DMS 273 treated with DMSO at 0.1 percent for 48 hours (cell line): ENCODE results near the gene TAL1.
A peak's percentile ranks its signal among the peaks of the same experiment; 100 is the strongest.

Experiments used
- DNase-seq: peaks from one replicate; lab custom pipeline; 2025; lab: John Stamatoyannopoulos, UW

The TAL1 gene

GRCh38 chr1:47188791-47189785 is 42.9 kb downstream of the TAL1 start:
- no peak for DNase-seq

- DNase-seq, result no peak
These were observed 44.1 kb downstream of the TAL1 start for GRCh38 chr1:47187926-47188250.

GRCh38 chr1:47187231-47187925 is 44.6 kb downstream of the TAL1 start:
- no peak for DNase-seq

DNA sequence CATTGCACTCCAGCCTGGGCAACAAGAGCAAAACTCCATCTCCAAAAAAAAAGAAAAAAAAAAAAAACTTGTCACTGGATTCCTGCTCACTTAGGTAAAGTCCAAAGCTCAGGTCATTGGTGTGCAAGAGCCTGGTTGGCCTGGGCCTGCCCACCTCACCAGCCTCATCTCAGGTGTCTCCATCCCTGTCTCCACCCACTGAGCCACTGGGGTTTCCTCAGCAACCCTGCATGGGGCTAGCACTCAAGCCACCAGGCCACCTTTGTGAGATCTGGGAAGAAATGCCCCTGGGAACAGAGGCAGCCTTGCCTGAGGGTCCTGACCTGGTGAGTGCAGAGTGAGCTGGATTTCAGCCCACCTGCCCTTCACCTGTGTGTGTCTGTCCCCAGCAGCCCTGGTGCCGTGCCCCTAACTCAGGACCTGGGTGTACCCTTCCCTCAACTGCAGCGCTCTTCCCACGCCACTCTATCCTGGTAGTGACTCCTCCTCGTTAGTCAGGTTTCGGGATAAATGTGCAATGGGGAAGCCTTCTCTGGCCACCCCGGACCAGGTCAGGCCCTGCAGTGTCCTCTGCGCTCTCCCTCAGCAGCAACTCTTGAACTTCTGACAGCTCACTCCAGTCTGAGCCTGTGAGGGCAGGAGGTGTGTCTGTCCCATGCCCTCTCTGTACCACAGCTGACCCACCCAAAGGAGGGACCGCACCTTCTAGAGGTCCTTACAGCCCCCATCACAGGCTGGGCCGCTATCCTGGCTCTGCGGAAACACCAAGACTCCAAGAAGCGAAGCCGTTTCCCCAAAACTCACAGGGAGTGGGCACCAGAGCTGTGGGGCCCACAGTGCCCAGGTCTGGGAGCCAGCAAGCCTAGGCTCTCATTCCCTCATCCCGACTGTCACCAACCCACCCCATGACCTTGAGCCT is 45.5 kb downstream of the TAL1 start:
- DNase-seq, result no peak

DNA sequence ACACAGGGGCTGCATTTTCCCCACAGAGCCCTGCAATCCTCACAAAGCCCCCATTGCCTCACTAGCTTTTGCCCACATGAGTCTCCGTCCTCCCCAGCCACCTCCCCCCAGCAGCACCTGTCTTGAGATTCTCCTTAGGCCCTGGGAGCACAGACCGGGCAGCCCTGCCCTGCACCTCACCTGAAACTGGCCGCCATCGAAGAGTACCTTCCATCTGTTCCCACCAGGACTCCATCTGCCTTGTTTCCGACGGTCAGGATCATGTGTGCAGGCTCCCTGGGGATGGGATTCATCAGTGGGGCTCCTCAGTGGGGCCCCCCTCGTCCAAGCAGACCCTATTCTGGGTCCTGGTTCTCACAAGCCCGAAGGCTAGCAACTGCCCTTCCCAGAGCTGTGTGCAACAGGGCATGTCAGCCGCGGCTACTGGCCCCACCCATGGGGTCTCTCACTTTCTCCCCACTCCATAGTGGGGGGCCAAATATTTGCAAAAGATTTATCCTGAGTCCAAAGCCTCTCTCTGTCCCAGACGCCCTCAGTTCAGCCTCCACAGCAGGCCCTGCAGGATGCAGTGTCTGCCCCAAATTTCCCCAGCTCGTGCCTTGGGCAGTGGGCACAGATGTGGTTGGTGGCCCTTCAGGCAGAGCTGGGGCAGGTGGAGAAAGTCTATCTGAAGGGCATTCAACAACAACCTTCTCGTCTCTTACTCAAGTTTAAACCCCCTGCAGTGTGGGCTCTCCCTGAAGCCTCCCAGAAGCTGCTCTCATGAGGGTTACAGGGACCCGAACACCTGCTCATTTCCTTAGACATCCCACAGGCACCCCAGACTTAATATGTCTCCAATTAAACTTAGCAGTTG is 47.0 kb downstream of the TAL1 start:
- no peak for DNase-seq

DNA sequence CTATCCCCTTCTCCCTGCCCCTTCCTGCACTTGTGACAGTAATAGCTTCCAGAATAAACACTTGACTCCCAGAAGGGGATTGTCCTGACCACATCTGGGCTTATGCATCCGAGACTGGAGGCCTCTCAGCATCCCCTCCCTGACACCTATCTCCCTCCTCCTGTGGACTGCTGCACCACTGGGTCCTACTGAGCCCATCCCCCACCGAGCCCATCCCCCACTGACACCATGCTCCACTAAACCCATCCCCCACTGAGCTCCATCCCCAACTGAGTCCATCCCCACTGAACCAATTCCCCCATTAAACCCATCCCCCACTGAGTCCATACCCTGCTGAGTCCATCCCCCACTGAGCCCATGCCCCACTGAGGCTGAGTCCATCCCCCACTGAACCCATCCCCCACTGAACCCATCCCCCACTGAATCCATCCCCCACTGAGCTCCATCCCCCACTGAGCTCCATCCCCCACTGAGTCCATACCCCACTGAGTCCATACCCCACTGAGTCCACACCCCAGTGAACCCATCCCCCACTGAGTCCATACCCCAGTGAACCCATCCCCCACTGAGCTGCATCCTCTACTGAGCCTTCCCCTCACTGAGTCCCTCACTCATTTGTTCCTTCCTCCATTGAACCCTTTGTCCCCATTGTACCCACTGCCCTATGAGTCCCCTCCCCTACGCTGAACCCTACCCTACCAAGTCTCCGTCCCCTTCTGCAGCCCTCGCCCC is 47.8 kb downstream of the TAL1 start:
- DNase-seq, result no peak

DNA sequence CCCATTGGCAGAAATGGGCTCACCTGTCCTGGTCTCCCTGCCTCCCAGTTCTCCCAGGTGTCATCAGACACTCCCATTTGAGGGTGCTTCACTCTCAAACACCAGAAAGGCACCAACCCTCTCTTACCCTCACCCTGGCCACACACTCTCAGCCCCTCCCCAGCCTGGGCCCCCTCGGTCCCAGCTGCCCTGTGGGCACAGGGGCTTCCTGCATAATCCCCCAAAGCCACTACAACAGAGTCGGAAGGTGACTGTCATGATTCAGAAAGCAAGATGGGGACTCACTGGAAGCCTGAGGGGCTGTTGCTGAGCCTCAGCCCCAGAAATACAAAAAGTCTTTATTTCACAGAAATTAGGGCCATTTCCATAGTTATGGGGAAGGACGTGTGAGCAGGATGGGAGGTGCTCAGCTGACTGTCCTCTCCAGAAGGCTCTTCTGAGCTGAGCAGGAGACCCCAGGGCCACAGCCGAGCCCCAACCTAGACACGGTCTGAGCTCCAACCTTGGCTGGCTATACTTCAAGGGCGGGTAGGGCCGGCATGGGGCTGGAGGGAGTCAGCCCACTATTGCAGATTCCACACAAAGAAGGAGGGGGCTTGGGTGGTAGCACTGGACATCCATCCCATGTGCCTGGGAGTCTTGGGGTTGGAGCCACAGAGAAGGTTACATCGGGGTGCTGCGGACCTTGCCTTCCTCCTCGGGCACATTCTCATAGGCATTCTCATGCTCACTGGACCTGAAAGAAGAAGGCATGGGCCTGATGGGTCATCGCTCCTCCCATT is 48.5 kb downstream of the TAL1 start:
- no peak for DNase-seq

DNA sequence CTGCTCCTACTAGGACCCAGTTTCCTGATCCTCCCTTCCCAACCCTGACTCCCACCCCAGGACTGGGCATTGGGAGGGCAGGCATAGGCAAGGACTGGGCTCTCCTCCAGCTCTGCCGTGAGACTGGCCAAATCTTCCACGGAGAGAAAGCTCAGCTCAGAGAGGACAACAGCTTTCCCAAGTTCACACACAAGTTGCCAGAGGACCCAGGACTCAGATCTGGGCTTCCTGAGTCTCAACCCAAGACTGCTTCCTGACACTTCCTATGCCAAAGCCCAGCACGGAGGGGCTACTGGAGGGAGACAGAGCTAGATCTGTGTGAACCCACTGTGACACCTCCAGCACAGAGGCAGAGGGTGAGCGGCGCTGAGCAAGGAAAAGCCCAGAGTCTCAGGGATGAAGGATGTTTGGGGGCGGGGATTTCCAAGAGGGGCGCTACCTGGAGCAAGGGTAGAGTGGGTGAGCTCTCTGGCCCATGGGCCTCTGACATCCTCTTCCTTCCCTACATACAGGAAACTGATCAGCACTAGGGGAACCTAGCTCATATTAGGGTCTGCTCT is 49.3 kb downstream of the TAL1 start:
- DNase-seq, result no peak

DNA sequence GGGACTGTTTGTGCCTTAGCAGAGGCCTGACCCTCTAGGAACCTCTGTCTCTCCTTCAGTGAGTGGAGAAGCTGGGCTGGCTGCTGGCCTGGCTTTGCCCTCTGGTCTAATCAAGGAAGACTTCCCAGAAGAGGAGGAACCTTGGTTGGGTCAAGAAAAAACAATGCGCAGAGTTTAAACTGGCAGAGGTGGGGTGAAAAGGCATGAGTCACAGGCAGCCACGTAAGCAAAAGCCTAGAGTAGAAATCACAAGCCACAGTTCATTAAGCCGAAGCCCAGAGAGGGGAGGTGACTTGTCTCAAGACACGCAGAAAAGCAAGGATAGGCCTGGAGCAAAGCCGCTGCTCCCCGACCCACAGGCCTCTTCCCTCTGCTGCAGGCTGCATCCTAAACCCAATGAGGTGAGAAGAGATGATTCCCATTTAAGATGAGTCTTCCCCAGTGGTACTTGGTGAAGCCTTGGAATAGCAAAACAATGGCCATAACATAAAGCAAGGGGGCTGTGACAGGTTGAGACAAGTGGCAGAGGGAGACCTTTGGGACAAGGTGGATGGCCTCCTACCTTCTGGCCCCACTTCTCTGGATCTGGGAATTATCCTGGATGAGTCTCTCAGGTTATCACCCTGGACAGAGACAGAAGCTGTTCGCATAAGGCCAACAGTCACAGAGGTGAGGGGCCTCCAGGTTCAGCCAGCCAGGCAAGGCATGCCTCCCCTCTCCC is 49.9 kb downstream of the TAL1 start:
- DNase-seq, result no peak

DNA sequence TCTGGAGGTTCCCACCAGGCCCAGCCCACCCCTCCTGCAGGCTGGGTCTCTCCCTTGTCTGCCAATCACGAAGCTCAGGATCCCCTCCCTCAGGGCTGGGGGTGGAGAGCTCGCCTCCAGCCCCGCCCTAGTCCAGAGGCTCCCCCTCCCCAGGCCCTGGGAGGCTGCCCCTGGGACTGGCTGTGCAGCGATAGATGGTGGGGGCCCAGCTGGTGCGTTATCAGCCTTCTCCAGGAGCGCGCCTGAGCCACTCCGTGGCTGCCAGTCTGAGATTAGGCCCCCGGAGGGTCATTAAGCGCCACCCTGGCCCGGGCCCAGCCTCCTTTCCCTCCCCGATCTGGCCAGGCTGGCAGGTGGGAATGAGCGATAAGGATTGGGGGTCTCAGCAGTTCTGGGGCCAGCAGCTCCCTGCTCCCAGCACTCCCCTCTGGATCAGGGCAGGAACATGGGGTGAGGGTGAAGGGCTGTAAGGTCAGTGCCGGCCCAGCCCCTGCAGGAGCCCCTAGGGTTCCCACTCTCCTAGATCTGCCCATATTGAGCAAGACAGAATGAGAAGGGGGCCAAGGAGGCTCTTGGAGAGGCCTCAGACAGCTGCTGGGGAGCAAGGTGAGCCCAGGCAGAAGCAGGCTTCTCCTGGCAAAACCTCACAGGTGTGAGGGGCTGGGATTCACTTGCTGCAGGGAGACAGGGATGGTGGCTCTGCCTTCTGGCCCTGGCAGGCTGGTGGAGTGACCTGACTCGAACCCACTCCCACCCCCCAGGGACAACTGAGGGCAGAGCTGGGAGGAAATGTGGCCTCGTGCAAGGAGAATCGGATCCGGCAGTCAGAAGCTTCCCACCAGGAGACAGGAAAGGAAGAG is 50.7 kb downstream of the TAL1 start:
- no peak for DNase-seq

DNA sequence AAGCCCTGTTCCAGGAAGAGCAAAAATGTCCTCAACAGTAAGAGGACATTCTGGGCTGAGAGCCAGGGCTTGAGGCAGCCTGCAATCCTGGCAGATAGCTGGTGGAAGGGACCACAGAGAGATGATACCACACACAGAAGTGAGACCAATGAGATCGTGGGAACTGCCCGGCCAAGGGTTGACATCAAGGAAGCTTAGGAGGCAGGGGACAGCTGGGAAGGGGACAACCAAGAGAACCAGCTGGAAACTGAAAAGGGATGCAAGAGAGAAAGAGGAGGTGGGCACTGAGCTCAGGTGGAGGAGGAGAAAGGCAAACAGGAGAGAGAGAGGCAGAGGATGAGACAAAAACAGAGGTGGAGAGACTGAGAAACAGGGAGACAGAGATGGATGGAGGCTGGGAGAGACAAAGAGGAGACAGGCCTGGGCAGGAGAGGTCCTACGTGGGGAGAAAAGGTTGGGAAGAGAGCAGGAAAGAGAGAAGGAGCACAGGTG is 51.4 kb downstream of the TAL1 start:
- no peak for DNase-seq

GRCh38 chr1:47179988-47180563 is 51.9 kb downstream of the TAL1 start:
- no peak for DNase-seq

GRCh38 chr1:47179017-47179987 is 52.7 kb downstream of the TAL1 start:
- DNase-seq, result peak; percentile 82

DNA sequence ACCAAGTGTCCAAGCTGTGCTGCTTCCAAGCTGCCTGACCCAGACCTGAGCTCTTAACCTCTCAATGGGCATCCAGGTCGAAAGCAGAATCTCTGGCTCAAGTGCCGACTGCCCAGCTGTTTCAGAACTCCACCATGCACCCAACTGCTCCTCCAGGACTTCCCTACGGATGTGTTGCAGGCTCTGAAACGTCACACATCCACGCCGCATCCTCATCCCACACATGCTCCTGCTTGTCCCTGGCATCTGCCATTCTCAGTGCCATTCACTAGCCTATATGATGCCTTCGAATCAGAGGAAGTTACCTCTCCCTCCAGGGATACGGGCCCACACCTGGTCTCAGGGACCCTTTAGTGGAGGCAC is 53.4 kb downstream of the TAL1 start:
- DNase-seq, result no peak

DNA sequence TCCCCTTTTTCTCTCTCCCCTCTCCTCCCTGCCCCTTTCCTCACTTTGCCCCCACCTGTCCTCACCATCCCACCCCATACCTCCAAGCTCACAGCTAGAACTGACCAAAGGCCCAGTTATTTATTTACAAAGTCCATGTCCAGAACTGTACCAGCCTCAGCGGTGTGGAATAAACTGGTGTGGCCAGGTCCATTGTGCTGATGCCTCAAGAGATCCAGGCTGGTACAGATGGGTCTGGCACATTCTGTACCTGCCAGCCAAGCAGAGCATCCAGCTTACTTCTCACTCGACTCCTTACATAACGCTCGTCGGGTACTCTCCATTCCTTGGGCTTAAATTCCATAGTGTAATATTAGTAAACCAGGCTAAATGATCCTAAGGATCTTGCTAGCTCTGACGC is 54.0 kb downstream of the TAL1 start:
- no peak for DNase-seq
